Neural cell (in vitro differentiated cells): ENCODE results near the gene ZIC1. TPM values are rescaled to one million over a fixed set of nuclear protein-coding genes. Genes with fewer than 3 reads are reported as not detected.

Experiments
- H2AFZ ChIP-seq: fragments of 200-600, 300-800 bp; sonication (generic), shearing (Covaris generic); 2 replicates; pipeline ENCODE4 v1.6.0; 2014; ENCODE audit warnings: low read depth, mild to moderate bottlenecking, antibody characterized with exemption, low read length, moderate library complexity
- H3F3A ChIP-seq: fragments of 200-600 bp; shearing (Covaris generic); 2 replicates; pipeline ENCODE4 v1.6.1; 2016; ENCODE audit warnings: mild to moderate bottlenecking, moderate library complexity, mixed read lengths, antibody characterized with exemption, low read length; ENCODE audit not compliant: insufficient read depth, poor library complexity, severe bottlenecking
- H3K27ac ChIP-seq: fragments of 200-600, 300-800 bp; sonication (generic), shearing (Covaris generic); 2 replicates; pipeline ENCODE4 v1.5.1; 2014; ENCODE audit warnings: mild to moderate bottlenecking, low read length, moderate library complexity
- H3K27me3 ChIP-seq: fragments of 300-800, 200-600 bp; sonication (generic), shearing (Covaris generic); 2 replicates; pipeline ENCODE4 v1.6.0; 2014; ENCODE audit warnings: mild to moderate bottlenecking, low read depth, low read length, moderate library complexity; ENCODE audit not compliant: insufficient read depth
- H3K36me3 ChIP-seq: fragments of 300-800, 200-600 bp; sonication (generic), shearing (Covaris generic); 2 replicates; pipeline ENCODE4 v1.5.1; 2014; ENCODE audit warnings: mild to moderate bottlenecking, antibody characterized with exemption, low read length, moderate library complexity; ENCODE audit not compliant: insufficient read depth
- H3K4me2 ChIP-seq: fragments of 300-800, 200-600 bp; sonication (generic), shearing (Covaris generic); 2 replicates; pipeline ENCODE4 v1.6.0; 2014; ENCODE audit warnings: mild to moderate bottlenecking, low read length
- H3K4me3 ChIP-seq: fragments of 300-800, 200-600 bp; sonication (generic), shearing (Covaris generic); 2 replicates; pipeline ENCODE4 v1.5.1; 2014; ENCODE audit warnings: mild to moderate bottlenecking, low read length, moderate library complexity
- H3K79me2 ChIP-seq: fragments of 200-600 bp; shearing (Covaris generic); replicated peaks from 2 replicates; pipeline ENCODE4 v1.6.0; 2014; ENCODE audit warnings: mild to moderate bottlenecking, low read length, moderate library complexity; ENCODE audit not compliant: insufficient read depth
- H3K9ac ChIP-seq: fragments of 300-800, 200-600 bp; sonication (generic), shearing (Covaris generic); 2 replicates; pipeline ENCODE4 v1.6.1; 2016; ENCODE audit warnings: mild to moderate bottlenecking, low read length, mixed read lengths
- H3K9me2 ChIP-seq: fragments of 200-600 bp; shearing (Covaris generic); 2 replicates; pipeline ENCODE4 v1.6.1; 2016; ENCODE audit warnings: mild to moderate bottlenecking, low read length, mixed read lengths; ENCODE audit not compliant: insufficient read depth
- H3K9me3 ChIP-seq: fragments of 200-600, 300-800 bp; sonication (generic), shearing (Covaris generic); 2 replicates; pipeline ENCODE4 v1.6.1; 2016; ENCODE audit warnings: mild to moderate bottlenecking, mixed run types, low read length, moderate library complexity, mixed read lengths
- H4K20me1 ChIP-seq: fragments of 200-600 bp; shearing (Covaris generic); 2 replicates; pipeline ENCODE4 v1.6.1; 2016; ENCODE audit warnings: mild to moderate bottlenecking, mixed run types; ENCODE audit not compliant: insufficient read depth
- EP300 ChIP-seq: fragments of 450-650 bp; conservative IDR thresholded peaks from 2 replicates; pipeline ENCODE4 v1.6.1; 2014; ENCODE audit warnings: antibody characterized with exemption, mild to moderate bottlenecking, moderate library complexity; ENCODE audit not compliant: poor library complexity, severe bottlenecking
- EZH2 ChIP-seq: fragments of 200-600, 300-800 bp; shearing (Covaris generic), sonication (generic); IDR thresholded peaks from 2 replicates; pipeline ENCODE4 v1.6.1; 2014; ENCODE audit warnings: antibody characterized with exemption, low read length, borderline replicate concordance, mild to moderate bottlenecking; ENCODE audit not compliant: insufficient read depth, poor library complexity, severe bottlenecking
- MXI1 ChIP-seq: fragments of 450-650 bp; conservative IDR thresholded peaks from 2 replicates; pipeline ENCODE4 v1.6.1; 2014; ENCODE audit warnings: antibody characterized with exemption, mild to moderate bottlenecking; ENCODE audit not compliant: poor library complexity, severe bottlenecking
- POLR2AphosphoS5 ChIP-seq: IDR thresholded peaks from 2 replicates; pipeline ENCODE4 v1.6.1; 2012
- RAD21 ChIP-seq: fragments of 450-650 bp; conservative IDR thresholded peaks from 2 replicates; pipeline ENCODE4 v1.6.1; 2014; ENCODE audit warnings: antibody characterized with exemption, mild to moderate bottlenecking, moderate library complexity
- REST ChIP-seq: IDR thresholded peaks from 2 replicates; pipeline ENCODE4 v1.6.1; 2012; ENCODE audit warnings: borderline replicate concordance
- SMC3 ChIP-seq: fragments of 450-650 bp; conservative IDR thresholded peaks from 2 replicates; pipeline ENCODE4 v1.6.1; 2014; ENCODE audit warnings: antibody characterized with exemption, mild to moderate bottlenecking, moderate library complexity; ENCODE audit not compliant: poor library complexity
- TAF1 ChIP-seq: IDR thresholded peaks from 2 replicates; pipeline ENCODE4 v1.6.1; 2012; ENCODE audit warnings: low read depth
- polyA plus RNA-seq: library from polyadenylated mRNA; depleted of rRNA; stranded (reverse); fragments of >200 nt; gene quantifications from 2 replicates; pipeline ENCODE4 v1.2.3, GENCODE V29; 2014
- TF ChIP-seq, protein P1 (sequence below): fragments of 450-650 bp; IDR thresholded peaks from 2 replicates; pipeline ENCODE4 v1.5.1; 2014; ENCODE audit warnings: antibody characterized with exemption, mild to moderate bottlenecking, moderate library complexity; ENCODE audit not compliant: poor library complexity, severe bottlenecking

ZIC1 gene
- polyA plus RNA-seq, 1 donor from 2014 or later, result 183 TPM

DNA sequence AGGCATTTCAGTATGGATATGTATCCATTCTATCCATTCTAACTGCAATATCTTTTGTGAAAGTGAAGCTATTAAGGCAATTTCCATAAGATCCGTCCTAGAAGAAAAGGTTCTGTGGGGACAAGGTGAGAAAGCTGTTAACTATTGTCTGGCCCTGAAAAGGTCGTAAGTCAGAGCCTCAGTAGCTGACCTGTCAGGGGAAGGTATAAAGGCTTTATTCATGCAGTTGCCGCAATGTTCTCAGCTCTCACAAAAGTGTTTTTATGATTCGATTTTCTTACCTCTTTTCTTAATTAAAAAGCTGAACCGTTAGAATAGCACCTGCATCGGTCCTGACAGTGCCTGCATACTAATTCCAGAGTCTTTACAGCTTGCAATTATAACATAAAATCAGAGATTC lies 27.6 kb upstream of the ZIC1 start:
- no peak overlapping the region for H2AFZ ChIP-seq
- H4K20me1 ChIP-seq, result no peaks in the 10 kb centered on the region
- H3K79me2 ChIP-seq, result peaks cover 34% of the 10 kb centered on the region
- peaks cover 38% of the 10 kb centered on the region for H3K27me3 ChIP-seq
- no peak for TF ChIP-seq RAD21
- no peak for TF ChIP-seq EP300
- TF ChIP-seq, protein P1, sequence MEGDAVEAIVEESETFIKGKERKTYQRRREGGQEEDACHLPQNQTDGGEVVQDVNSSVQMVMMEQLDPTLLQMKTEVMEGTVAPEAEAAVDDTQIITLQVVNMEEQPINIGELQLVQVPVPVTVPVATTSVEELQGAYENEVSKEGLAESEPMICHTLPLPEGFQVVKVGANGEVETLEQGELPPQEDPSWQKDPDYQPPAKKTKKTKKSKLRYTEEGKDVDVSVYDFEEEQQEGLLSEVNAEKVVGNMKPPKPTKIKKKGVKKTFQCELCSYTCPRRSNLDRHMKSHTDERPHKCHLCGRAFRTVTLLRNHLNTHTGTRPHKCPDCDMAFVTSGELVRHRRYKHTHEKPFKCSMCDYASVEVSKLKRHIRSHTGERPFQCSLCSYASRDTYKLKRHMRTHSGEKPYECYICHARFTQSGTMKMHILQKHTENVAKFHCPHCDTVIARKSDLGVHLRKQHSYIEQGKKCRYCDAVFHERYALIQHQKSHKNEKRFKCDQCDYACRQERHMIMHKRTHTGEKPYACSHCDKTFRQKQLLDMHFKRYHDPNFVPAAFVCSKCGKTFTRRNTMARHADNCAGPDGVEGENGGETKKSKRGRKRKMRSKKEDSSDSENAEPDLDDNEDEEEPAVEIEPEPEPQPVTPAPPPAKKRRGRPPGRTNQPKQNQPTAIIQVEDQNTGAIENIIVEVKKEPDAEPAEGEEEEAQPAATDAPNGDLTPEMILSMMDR, result no peak
- no peak for TF ChIP-seq EZH2
- no peak for TF ChIP-seq REST
- TF ChIP-seq MXI1, result no peak
- TF ChIP-seq SMC3, result no peak
- no peak for TF ChIP-seq TAF1
- no peak for TF ChIP-seq POLR2AphosphoS5
- H3K9me3 ChIP-seq, result no peaks in the 10 kb centered on the region
- H3K4me2 ChIP-seq, result no peak overlapping the region
- H3F3A ChIP-seq, result no peaks in the 10 kb centered on the region
- no peaks in the 10 kb centered on the region for H3K36me3 ChIP-seq
- no peak overlapping the region for H3K4me3 ChIP-seq
- no peak overlapping the region for H3K27ac ChIP-seq
- no peak overlapping the region for H3K9ac ChIP-seq
- no peaks in the 10 kb centered on the region for H3K9me2 ChIP-seq

- Histone ChIP-seq H3K9me2 (no peaks in the 10 kb centered on the region), H2AFZ (no peak overlapping the region), H3K27ac (no peak overlapping the region), H3K79me2 (peaks cover 54% of the 10 kb centered on the region), H3K9ac (no peak overlapping the region), H3K27me3 (peaks cover 37% of the 10 kb centered on the region), H3K4me3 (no peak overlapping the region), H3K4me2 (no peak overlapping the region), H4K20me1 (no peaks in the 10 kb centered on the region), H3K9me3 (no peaks in the 10 kb centered on the region), H3F3A (no peaks in the 10 kb centered on the region), H3K36me3 (no peaks in the 10 kb centered on the region)
- TF ChIP-seq RAD21 (no peak), MXI1 (no peak)
- TF ChIP-seq, protein P1, result no peak
Measured at GRCh38 chr3:147383617-147384016, 25.5 kb upstream of the ZIC1 start.
